ENCODE results near the gene IPO7. TPM values are rescaled to one million over a fixed set of nuclear protein-coding genes. Genes with fewer than 3 reads are reported as not detected.
A peak's percentile ranks its signal among the peaks of the same experiment; 100 is the strongest.
"Not testable (repeated sequence)": the region's sequence is repeated elsewhere in the genome, so short reads cannot be mapped to it uniquely, and the experiment has no call there.

Gene IPO7
- total RNA-seq, 6 donors from 2014 or later = 37.7 to 184 (median 94.8) TPM

- 55 to 77% methylated on average over 6 of the region's 6 CpGs for WGBS, 2 donors
- no peak for TF ChIP-seq POLR2AphosphoS5 (IDR thresholded peaks at IDR 0.05)
- TF ChIP-seq CTCF (IDR thresholded peaks at IDR 0.05) = no peak
- TF ChIP-seq EP300 (IDR thresholded peaks at IDR 0.05) = no peak
- TF ChIP-seq POLR2A (IDR thresholded peaks at IDR 0.05) = no peak
These were observed 33.1 kb upstream of the IPO7 start for GRCh38 chr11:9351321-9351881.

GRCh38 chr11:9357041-9357440, 27.4 kb upstream of the IPO7 start:
- Histone ChIP-seq H3K36me3 (no peaks in the 10 kb centered on the region), H3K27me3 (no peaks in the 10 kb centered on the region), H3K9me3 (no peaks in the 10 kb centered on the region), H3K4me1 (peaks cover 0 to under 1% (median 0%) of the 10 kb centered on the region in 4 donors), H3K27ac (no peak overlapping the region), H3K4me3 (no peak overlapping the region)
- 88 to 98% methylated on average over 4 of the region's 4 CpGs for WGBS, 2 donors
- TF ChIP-seq EP300 (IDR thresholded peaks at IDR 0.05) = no peak
- TF ChIP-seq POLR2A (IDR thresholded peaks at IDR 0.05) = no peak
- TF ChIP-seq POLR2AphosphoS5 (IDR thresholded peaks at IDR 0.05) = no peak
- no peak for ATAC-seq (ENCODE audit: low FRiP score in 2 of 2)
- no peak for DNase-seq

More at GRCh38 chr11:9351321-9351881, 33.1 kb upstream of the IPO7 start:
- H3K9me3 ChIP-seq = no peaks in the 10 kb centered on the region
- H3K27ac ChIP-seq = no peak overlapping the region
- no peaks in the 10 kb centered on the region for H3K4me1 ChIP-seq
- ATAC-seq (ENCODE audit: low FRiP score in 2 of 2) (no peak), DNase-seq (no peak)
- H3K4me3 ChIP-seq = no peak overlapping the region
- no peaks in the 10 kb centered on the region for H3K27me3 ChIP-seq
- no peaks in the 10 kb centered on the region for H3K36me3 ChIP-seq

GRCh38 chr11:9360862-9361622, 23.4 kb upstream of the IPO7 start:
- H3K27ac ChIP-seq; DNase-seq; H3K27me3 ChIP-seq; H3K9me3 ChIP-seq; H3K4me3 ChIP-seq; H3K36me3 ChIP-seq; ATAC-seq (ENCODE audit: low FRiP score in 2 of 2): not testable (repeated sequence)
- 95 to 96% methylated on average over 13 of the region's 13 CpGs for WGBS, 2 donors
- peaks cover 0 to 26% (median 16%) of the 10 kb centered on the region in 4 donors for H3K4me1 ChIP-seq

GRCh38 chr11:9362393-9362863, 22.0 kb upstream of the IPO7 start:
- no peaks in the 10 kb centered on the region for H3K27me3 ChIP-seq
- peaks cover 0 to 26% (median 16%) of the 10 kb centered on the region in 4 donors for H3K4me1 ChIP-seq
- no peak for ATAC-seq (ENCODE audit: low FRiP score in 2 of 2)
- H3K36me3 ChIP-seq = no peaks in the 10 kb centered on the region
- H3K9me3 ChIP-seq = no peaks in the 10 kb centered on the region
- H3K4me3 ChIP-seq = no peak overlapping the region
- WGBS, 2 donors = 75% methylated on average over 2 of the region's 2 CpGs
- TF ChIP-seq POLR2A (IDR thresholded peaks at IDR 0.05) = no peak
- no peak for TF ChIP-seq EP300 (IDR thresholded peaks at IDR 0.05)
- TF ChIP-seq POLR2AphosphoS5 (IDR thresholded peaks at IDR 0.05) = no peak
- TF ChIP-seq CTCF (IDR thresholded peaks at IDR 0.05) = no peak
- DNase-seq = no peak
- H3K27ac ChIP-seq = peak overlapping the region; percentile 92 to 98 (median 97)

GRCh38 chr11:9363954-9364912, 20.2 kb upstream of the IPO7 start:
- H3K27me3 ChIP-seq = no peaks in the 10 kb centered on the region
- peak overlapping the region; percentile 92 to 98 (median 97) for H3K27ac ChIP-seq
- peaks cover 0 to 26% (median 16%) of the 10 kb centered on the region in 4 donors for H3K4me1 ChIP-seq
- no peaks in the 10 kb centered on the region for H3K36me3 ChIP-seq
- TF ChIP-seq POLR2A (IDR thresholded peaks at IDR 0.05) (peak; percentile 29 to 92 (median 79)), CTCF (IDR thresholded peaks at IDR 0.05) (peak in 1 of 6 experiments; percentile 25), EP300 (IDR thresholded peaks at IDR 0.05) (peak; percentile 57 to 96 (median 71)), POLR2AphosphoS5 (IDR thresholded peaks at IDR 0.05) (peak; percentile 93 to 97)
- peak overlapping the region in 3 of 4 donors; percentile 34 to 50 (median 48) for H3K4me3 ChIP-seq
- DNase-seq (peak; percentile 96 to 98), ATAC-seq (ENCODE audit: low FRiP score in 2 of 2) (peak; percentile 98 to 99)
- WGBS, 2 donors = 6 to 19% methylated on average over 12 to 53 of the region's 64 CpGs
- H3K9me3 ChIP-seq = no peaks in the 10 kb centered on the region

Measured in upper lobe of left lung (tissue), 6 donors.